A549 (cell line): Measurements from ENCODE around the gene MBD3. TPM values are rescaled to one million over a fixed set of nuclear protein-coding genes. Genes with fewer than 3 reads are reported as not detected.

Source experiments
- ATAC-seq, 2 experiments: fragments of 200-7000 bp in 1 of 2; fragments of >200 bp in 1 of 2; cut with Nextera tagmentation in 1 of 2; cut with Tn5 transposase in 1 of 2; 3 replicates each; pipeline versions ENCODE4 v1.8.0 to v1.9.1; 2018 to 2020; ENCODE audit warnings: mild to moderate bottlenecking in 1 of 2, moderate library complexity in 1 of 2
- CTCF ChIA-PET: fragments of 300-600 bp; sonication (Branson Sonifier 250); formaldehyde crosslinking; extraction: SDS; loops from one replicate; lab custom pipeline; 2021; ENCODE audit warnings: antibody characterized with exemption, inconsistent platforms; lab: Yijun Ruan, JAX
- POLR2A ChIA-PET: fragments of 350-600 bp; formaldehyde crosslinking; extraction: SDS; loops from one replicate; lab custom pipeline; 2021; ENCODE audit warnings: antibody characterized with exemption, inconsistent platforms; lab: Yijun Ruan, JAX
- DNase-seq, 2 experiments: peaks; one replicate each; pipeline versions ENCODE4 v3.0.0 to v3.0.0-alpha.2; 2011 to 2016; ENCODE audit warnings: low read depth in 1 of 2, low spot score in 1 of 2
- FAIRE-seq: peaks from 2 replicates; lab custom pipeline; 2011; peaks lifted over from hg19 to GRCh38; lab: Jason Lieb, UNC
- H3K27ac ChIP-seq, 2 experiments: fragments of >200 bp; sonication (Bioruptor Twin); formaldehyde crosslinking; 3 replicates each; pipeline ENCODE4 v1.5.1; 2016 to 2017
- H3K4me1 ChIP-seq: fragments of >200 bp; sonication (Bioruptor Twin); formaldehyde crosslinking; 3 replicates; pipeline ENCODE4 v1.6.1; 2016
- H3K4me2 ChIP-seq: fragments of >200 bp; sonication (Bioruptor Twin); formaldehyde crosslinking; 3 replicates; pipeline ENCODE4 v1.6.1; 2016
- H3K4me3 ChIP-seq: fragments of >200 bp; sonication (Bioruptor Twin); formaldehyde crosslinking; 3 replicates; pipeline ENCODE4 v1.5.1; 2016
- H3K9me3 ChIP-seq: fragments of >200 bp; sonication (Bioruptor Twin); formaldehyde crosslinking; 3 replicates; pipeline ENCODE4 v1.6.1; 2016
- CHD2 ChIP-seq: fragments of 150-350 bp; IDR thresholded peaks from 2 replicates; pipeline ENCODE4 v1.6.1; 2014; ENCODE audit warnings: low read length; ENCODE audit not compliant: partially characterized antibody
- FOSB ChIP-seq: fragments of 250-450 bp; sonication (Bioruptor Pico); IDR thresholded peaks from 2 replicates; pipeline ENCODE4 v1.5.0; 2020; ENCODE audit warnings: mild to moderate bottlenecking, moderate library complexity
- FOXS1 ChIP-seq: fragments of 250-450 bp; sonication (Bioruptor Pico); IDR thresholded peaks from 2 replicates; pipeline ENCODE4 v1.5.0; 2020; ENCODE audit warnings: mild to moderate bottlenecking, moderate library complexity
- HOXA7 ChIP-seq: fragments of 250-450 bp; sonication (Bioruptor Pico); IDR thresholded peaks from 2 replicates; pipeline ENCODE4 v1.5.0; 2020; ENCODE audit warnings: mild to moderate bottlenecking, moderate library complexity
- HOXB5 ChIP-seq: fragments of 250-450 bp; sonication (Bioruptor Pico); IDR thresholded peaks from 2 replicates; pipeline ENCODE4 v1.5.0; 2020; ENCODE audit warnings: mild to moderate bottlenecking, moderate library complexity
- KDM1A ChIP-seq: fragments of 200-600 bp; sonication (generic); IDR thresholded peaks from 2 replicates; pipeline ENCODE4 v1.6.1; 2016; ENCODE audit warnings: low read depth, mild to moderate bottlenecking
- MYC ChIP-seq: IDR thresholded peaks from 2 replicates; pipeline ENCODE4 v1.6.1; 2012; ENCODE audit warnings: mild to moderate bottlenecking, inconsistent platforms, low read length, improper control_type of control experiment, borderline replicate concordance
- NR3C1 ChIP-seq: fragments of >200 bp; sonication (Bioruptor Twin); formaldehyde crosslinking; IDR thresholded peaks from 3 replicates; pipeline ENCODE4 v1.6.1; 2017
- POLR2A ChIP-seq: IDR thresholded peaks from 2 replicates; pipeline ENCODE4 v1.6.1; 2012; ENCODE audit warnings: mild to moderate bottlenecking, low read length
- POLR2AphosphoS2 ChIP-seq: conservative IDR thresholded peaks from 2 replicates; pipeline ENCODE4 v1.6.1; 2012; ENCODE audit warnings: low read length, improper control_type of control experiment, inconsistent platforms
- RAD21 ChIP-seq, 2 experiments: fragments of >200 bp in 1 of 2; sonication (Bioruptor Twin) in 1 of 2; formaldehyde crosslinking in 1 of 2; IDR thresholded peaks in 1 of 2; conservative IDR thresholded peaks in 1 of 2; 2 replicates in 1 of 2; 3 replicates in 1 of 2; pipeline ENCODE4 v1.6.1; 2012 to 2018; ENCODE audit warnings: inconsistent platforms in 1 of 2
- RCOR1 ChIP-seq: fragments of 150-350 bp; IDR thresholded peaks from 2 replicates; pipeline ENCODE4 v1.6.1; 2014; ENCODE audit warnings: antibody characterized with exemption, low read length, low read depth
- SMC3 ChIP-seq: fragments of >200 bp; sonication (Bioruptor Twin); formaldehyde crosslinking; IDR thresholded peaks from 3 replicates; pipeline ENCODE4 v1.6.1; 2018; ENCODE audit warnings: inconsistent platforms
- ZFP36 ChIP-seq: fragments of 450-650 bp; IDR thresholded peaks from 2 replicates; pipeline ENCODE4 v1.6.1; 2014; ENCODE audit warnings: borderline replicate concordance; ENCODE audit not compliant: partially characterized antibody
- ZSCAN20 ChIP-seq: fragments of 250-450 bp; sonication (Bioruptor Pico); IDR thresholded peaks from 2 replicates; pipeline ENCODE4 v1.8.0; 2022; ENCODE audit warnings: mild to moderate bottlenecking, moderate library complexity
- WGBS: methylation state at CpG from one replicate; pipeline ENCODE4 v1.1.6; 2017; ENCODE audit errors: missing lambda C conversion rate; 5-methylcytosine and 5-hydroxymethylcytosine counted together
- polyA plus RNA-seq, 4 experiments: library from polyadenylated mRNA; depleted of rRNA in 3 of 4; stranded (reverse); fragments of >200 nt; fragmentation: RNase III in 1 of 4; extraction: RNeasy Plus Mini Kit Qiagen cat#74134 plus additional on column Dnase treatment in 1 of 4; gene quantifications; 2 replicates in 3 of 4; 3 replicates in 1 of 4; pipeline ENCODE4 v1.2.3, GENCODE V29; 2011 to 2017
- TF ChIP-seq, protein P1 (sequence below): fragments of 250-450 bp; sonication (Bioruptor Pico); IDR thresholded peaks from 2 replicates; pipeline ENCODE4 v1.5.0; 2020; ENCODE audit warnings: low read depth, mild to moderate bottlenecking, moderate library complexity
- TF ChIP-seq, protein P2 (sequence below): fragments of >200 bp; sonication (Bioruptor Twin); formaldehyde crosslinking; IDR thresholded peaks from 3 replicates; pipeline ENCODE4 v1.6.1; 2016
- TF ChIP-seq, protein P3 (sequence below): IDR thresholded peaks from 2 replicates; pipeline ENCODE4 v1.6.1; 2012
- TF ChIP-seq, protein P4 (sequence below): fragments of >200 bp; sonication (Bioruptor Twin); formaldehyde crosslinking; IDR thresholded peaks from 2 replicates; pipeline ENCODE4 v1.6.1; 2016
- TF ChIP-seq, protein P5 (sequence below): fragments of 150-350 bp; IDR thresholded peaks from 2 replicates; pipeline ENCODE4 v1.6.1; 2014; ENCODE audit warnings: low read depth, mild to moderate bottlenecking, low read length
- TF ChIP-seq, protein P6 (sequence below): fragments of >200 bp; sonication (Bioruptor Twin); formaldehyde crosslinking; IDR thresholded peaks from 3 replicates; pipeline ENCODE4 v1.5.1; 2016

The MBD3 gene
- polyA plus RNA-seq, 2 of the 4 experiments (the other 2 are of a cell fraction): 22.7 to 41.4 TPM

DNA sequence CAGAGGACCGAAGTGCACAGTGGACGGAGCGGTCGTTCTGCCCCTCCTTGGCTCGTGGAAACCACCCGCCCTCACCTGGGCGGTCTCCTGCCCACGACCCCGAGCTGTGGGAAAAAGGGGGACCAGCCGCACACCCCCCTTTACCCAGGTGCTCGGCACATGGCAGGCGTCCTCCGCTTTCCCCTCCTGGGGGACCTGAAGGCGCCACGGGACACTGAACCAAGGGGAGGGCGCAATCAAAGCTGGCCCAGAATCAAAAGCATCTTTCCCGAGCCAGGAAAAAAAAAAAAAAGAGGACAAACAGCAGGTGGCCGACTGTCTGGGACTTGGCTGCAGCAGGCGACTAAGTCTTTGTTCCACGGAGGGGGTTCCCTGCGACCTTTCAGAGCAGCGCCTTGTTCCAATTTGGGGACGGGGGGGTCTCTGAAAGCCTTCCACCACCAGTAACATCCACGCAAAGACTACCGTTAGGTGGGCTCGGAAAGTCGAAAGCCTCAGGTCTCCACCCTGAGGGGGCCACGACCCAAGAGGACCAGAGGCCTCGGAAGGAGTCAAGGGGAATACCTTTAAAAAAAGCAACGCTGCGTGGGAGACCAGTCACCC is 1.1 kb downstream of the MBD3 start:
- 2% methylated on average over 12 of the region's 31 CpGs for WGBS
- Histone ChIP-seq H3K4me3 (peak overlapping the region; percentile 93), H3K4me2 (peak overlapping the region; percentile 72), H3K4me1 (peaks cover 21% of the 10 kb centered on the region), H3K9me3 (no peaks in the 10 kb centered on the region), H3K27ac (peak overlapping the region; percentile 97 to 99)
- ChIA-PET POLR2A (no interaction called here), CTCF (interaction anchor here (0.8 to 1.7 kb wide), 11 partner anchors 7 to 235 kb away, joined by 3 to 6 read pairs (median 4); no protein-coding TSS in a partner anchor)
- DNase-seq: no peak
- peak in 1 of 2 experiments; percentile 2; a peak in 2 of 6 replicates for ATAC-seq
- TF ChIP-seq POLR2AphosphoS2 (no peak), KDM1A (no peak), FOSB (CRISPR knock-in tag) (0 out of 2 replicates have a peak, but pooled peaks have one; percentile 26), ZSCAN20 (no peak), MYC (no peak), RCOR1 (no peak), NR3C1 (no peak), FOXS1 (no peak), HOXA7 (0 out of 2 replicates have a peak, but pooled peaks have one; percentile 31), RAD21 (conservative IDR thresholded peaks at IDR 0.05 in 1 of 2, IDR thresholded peaks at IDR 0.05 in 1 of 2) (no peak), POLR2A (peak; percentile 14; the same call in 1 of the 2 replicates), SMC3 (no peak), CHD2 (no peak), HOXB5 (CRISPR knock-in tag) (no peak), ZFP36 (no peak)
- TF ChIP-seq, protein P1, sequence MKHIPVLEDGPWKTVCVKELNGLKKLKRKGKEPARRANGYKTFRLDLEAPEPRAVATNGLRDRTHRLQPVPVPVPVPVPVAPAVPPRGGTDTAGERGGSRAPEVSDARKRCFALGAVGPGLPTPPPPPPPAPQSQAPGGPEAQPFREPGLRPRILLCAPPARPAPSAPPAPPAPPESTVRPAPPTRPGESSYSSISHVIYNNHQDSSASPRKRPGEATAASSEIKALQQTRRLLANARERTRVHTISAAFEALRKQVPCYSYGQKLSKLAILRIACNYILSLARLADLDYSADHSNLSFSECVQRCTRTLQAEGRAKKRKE (CRISPR knock-in tag): no peak
- TF ChIP-seq, protein P2, sequence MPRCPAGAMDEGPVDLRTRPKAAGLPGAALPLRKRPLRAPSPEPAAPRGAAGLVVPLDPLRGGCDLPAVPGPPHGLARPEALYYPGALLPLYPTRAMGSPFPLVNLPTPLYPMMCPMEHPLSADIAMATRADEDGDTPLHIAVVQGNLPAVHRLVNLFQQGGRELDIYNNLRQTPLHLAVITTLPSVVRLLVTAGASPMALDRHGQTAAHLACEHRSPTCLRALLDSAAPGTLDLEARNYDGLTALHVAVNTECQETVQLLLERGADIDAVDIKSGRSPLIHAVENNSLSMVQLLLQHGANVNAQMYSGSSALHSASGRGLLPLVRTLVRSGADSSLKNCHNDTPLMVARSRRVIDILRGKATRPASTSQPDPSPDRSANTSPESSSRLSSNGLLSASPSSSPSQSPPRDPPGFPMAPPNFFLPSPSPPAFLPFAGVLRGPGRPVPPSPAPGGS: no peak
- TF ChIP-seq, protein P3, sequence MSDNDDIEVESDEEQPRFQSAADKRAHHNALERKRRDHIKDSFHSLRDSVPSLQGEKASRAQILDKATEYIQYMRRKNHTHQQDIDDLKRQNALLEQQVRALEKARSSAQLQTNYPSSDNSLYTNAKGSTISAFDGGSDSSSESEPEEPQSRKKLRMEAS: no peak
- TF ChIP-seq, protein P4, sequence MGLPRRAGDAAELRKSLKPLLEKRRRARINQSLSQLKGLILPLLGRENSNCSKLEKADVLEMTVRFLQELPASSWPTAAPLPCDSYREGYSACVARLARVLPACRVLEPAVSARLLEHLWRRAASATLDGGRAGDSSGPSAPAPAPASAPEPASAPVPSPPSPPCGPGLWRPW: no peak
- FAIRE-seq: no peak

DNA sequence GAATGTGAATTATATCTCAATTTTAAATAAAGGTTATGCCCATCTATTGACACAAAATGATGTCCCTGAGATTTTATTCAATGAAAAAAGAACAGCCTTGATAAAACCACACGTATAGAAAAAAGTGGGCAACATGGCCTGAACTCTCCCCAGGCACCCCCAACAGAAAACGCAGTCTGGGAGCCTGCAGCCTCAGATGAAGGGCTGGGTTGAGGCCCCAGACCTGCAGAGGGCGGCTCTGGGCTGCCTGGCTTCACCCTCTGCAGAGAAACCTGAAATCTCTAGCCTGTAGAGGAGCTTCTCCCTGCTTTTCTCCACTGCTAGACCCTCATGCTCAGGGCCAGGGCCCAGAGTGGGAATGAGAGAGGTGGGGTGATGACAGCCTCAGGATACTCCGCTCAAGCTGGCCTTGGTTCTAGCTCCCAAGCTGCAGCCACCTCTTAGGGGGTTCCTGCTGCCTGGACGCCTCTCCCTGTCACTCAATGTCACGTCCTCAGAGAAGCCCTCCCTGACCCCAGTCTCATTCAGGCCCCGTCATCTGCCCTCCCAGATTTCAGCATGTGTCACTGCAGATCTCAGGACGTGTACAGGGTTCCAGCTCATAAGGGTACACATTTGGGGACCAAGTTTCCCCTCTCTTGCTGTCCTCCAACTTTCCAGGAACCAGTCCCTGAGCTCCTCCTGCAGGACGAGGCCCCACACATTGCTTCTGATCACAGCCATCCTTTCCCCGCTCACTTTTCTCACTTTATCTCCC is 1.8 kb downstream of the MBD3 start:
- peak overlapping the region; percentile 93 for H3K4me3 ChIP-seq
- DNase-seq: peak in 1 of 2 experiments; percentile 33
- ATAC-seq: peak; percentile 51 to 73; a peak in 3 of 6 replicates
- TF ChIP-seq, protein P5, sequence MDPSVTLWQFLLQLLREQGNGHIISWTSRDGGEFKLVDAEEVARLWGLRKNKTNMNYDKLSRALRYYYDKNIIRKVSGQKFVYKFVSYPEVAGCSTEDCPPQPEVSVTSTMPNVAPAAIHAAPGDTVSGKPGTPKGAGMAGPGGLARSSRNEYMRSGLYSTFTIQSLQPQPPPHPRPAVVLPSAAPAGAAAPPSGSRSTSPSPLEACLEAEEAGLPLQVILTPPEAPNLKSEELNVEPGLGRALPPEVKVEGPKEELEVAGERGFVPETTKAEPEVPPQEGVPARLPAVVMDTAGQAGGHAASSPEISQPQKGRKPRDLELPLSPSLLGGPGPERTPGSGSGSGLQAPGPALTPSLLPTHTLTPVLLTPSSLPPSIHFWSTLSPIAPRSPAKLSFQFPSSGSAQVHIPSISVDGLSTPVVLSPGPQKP: no peak
- TF ChIP-seq, protein P6, sequence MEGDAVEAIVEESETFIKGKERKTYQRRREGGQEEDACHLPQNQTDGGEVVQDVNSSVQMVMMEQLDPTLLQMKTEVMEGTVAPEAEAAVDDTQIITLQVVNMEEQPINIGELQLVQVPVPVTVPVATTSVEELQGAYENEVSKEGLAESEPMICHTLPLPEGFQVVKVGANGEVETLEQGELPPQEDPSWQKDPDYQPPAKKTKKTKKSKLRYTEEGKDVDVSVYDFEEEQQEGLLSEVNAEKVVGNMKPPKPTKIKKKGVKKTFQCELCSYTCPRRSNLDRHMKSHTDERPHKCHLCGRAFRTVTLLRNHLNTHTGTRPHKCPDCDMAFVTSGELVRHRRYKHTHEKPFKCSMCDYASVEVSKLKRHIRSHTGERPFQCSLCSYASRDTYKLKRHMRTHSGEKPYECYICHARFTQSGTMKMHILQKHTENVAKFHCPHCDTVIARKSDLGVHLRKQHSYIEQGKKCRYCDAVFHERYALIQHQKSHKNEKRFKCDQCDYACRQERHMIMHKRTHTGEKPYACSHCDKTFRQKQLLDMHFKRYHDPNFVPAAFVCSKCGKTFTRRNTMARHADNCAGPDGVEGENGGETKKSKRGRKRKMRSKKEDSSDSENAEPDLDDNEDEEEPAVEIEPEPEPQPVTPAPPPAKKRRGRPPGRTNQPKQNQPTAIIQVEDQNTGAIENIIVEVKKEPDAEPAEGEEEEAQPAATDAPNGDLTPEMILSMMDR: peak; percentile 21; the same call in 1 of the 3 replicates
- peak; percentile 8 to 25; a peak in 2 of 5 replicates for TF ChIP-seq RAD21 (conservative IDR thresholded peaks at IDR 0.05 in 1 of 2, IDR thresholded peaks at IDR 0.05 in 1 of 2)
- H3K9me3 ChIP-seq: no peaks in the 10 kb centered on the region
- 13% methylated on average over 9 of the region's 10 CpGs for WGBS
- peaks cover 21% of the 10 kb centered on the region for H3K4me1 ChIP-seq
- H3K27ac ChIP-seq: peak overlapping the region; percentile 97 to 99
- ChIA-PET CTCF (interaction anchor here (0.7 to 1.7 kb wide), 16 partner anchors 8 to 235 kb away, joined by 3 to 6 read pairs (median 4); no protein-coding TSS in a partner anchor), POLR2A (interaction anchor here (0.6 kb wide), 1 partner anchor 373 kb away, joined by 5 read pairs; no protein-coding TSS in a partner anchor)
- FAIRE-seq: no peak
- H3K4me2 ChIP-seq: peak overlapping the region; percentile 72
